NB4 (cell line): ENCODE measurements around the gene RYR3.

Experiments used
- POLR2A ChIP-seq: IDR thresholded peaks from 2 replicates; pipeline ENCODE4 v1.6.1; 2011; ENCODE audit warnings: mild to moderate bottlenecking; ENCODE audit not compliant: insufficient read length; ENCODE audit errors: extremely low read depth
- TF ChIP-seq, protein P1 (sequence below): IDR thresholded peaks from one replicate; pipeline ENCODE4 v1.5.1; 2012; ENCODE audit warnings: low read depth, low read length

DNA sequence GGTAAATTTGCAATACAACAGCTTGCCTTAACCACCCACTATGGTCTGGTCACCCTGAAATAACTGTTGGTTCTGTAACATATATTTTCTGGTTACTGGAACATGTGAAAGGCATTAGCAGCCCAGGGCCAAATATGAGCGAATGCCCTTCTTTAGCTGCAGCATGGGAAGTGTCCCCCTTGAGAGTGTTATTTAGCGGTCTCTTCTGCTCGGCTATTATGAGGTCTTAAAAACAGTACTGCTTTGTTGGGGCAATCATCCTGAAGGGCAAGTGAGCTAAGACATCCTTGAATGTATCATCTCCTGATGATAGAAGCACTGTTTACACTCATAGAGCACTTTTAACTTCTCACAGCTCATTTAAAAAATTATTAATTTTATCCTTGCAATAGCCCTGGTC is 90.2 kb downstream of the RYR3 start:
- TF ChIP-seq, protein P1, sequence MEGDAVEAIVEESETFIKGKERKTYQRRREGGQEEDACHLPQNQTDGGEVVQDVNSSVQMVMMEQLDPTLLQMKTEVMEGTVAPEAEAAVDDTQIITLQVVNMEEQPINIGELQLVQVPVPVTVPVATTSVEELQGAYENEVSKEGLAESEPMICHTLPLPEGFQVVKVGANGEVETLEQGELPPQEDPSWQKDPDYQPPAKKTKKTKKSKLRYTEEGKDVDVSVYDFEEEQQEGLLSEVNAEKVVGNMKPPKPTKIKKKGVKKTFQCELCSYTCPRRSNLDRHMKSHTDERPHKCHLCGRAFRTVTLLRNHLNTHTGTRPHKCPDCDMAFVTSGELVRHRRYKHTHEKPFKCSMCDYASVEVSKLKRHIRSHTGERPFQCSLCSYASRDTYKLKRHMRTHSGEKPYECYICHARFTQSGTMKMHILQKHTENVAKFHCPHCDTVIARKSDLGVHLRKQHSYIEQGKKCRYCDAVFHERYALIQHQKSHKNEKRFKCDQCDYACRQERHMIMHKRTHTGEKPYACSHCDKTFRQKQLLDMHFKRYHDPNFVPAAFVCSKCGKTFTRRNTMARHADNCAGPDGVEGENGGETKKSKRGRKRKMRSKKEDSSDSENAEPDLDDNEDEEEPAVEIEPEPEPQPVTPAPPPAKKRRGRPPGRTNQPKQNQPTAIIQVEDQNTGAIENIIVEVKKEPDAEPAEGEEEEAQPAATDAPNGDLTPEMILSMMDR = no peak
- TF ChIP-seq POLR2A = no peak
